ENCODE data around the gene MLH3.

MLH3 gene

DNA sequence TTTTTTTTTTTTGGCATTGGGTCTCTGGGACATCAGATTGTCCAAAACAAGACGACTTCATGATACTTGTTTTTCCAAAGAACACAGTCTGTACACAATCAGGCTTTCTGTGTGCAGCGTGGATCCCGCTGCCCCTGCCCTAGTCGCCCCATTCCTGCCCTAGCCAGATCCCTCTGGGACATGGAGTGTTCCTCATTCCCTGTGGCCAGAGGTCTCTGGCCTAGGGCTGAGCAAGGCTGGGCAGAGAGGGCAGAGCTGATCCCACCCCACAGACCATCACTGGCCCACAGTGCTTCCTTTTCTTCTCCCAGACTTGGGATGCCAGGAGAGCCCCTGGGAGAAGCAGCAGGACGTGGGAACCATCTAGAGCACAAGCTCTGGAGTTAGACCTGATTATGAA, 69.4 kb downstream of the MLH3 start:
- DNase-seq, result no peak

DNA sequence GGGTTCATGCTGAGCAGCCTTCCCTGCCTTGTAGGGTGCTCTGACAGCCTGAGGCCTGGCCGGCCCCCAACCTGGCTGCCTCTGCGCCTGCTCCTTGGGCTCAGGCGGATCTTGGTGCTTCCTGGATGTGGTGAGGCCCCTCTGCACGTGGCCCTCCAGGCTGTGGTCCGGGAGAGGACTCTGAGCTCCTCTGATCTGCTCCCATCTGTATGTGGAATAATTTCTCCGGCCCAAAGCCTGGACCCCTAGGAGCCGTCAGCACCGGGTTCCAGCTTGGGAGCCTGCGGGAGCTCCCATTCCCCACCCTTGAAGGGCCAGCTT, 69.8 kb downstream of the MLH3 start:
- no peak for DNase-seq

DNA sequence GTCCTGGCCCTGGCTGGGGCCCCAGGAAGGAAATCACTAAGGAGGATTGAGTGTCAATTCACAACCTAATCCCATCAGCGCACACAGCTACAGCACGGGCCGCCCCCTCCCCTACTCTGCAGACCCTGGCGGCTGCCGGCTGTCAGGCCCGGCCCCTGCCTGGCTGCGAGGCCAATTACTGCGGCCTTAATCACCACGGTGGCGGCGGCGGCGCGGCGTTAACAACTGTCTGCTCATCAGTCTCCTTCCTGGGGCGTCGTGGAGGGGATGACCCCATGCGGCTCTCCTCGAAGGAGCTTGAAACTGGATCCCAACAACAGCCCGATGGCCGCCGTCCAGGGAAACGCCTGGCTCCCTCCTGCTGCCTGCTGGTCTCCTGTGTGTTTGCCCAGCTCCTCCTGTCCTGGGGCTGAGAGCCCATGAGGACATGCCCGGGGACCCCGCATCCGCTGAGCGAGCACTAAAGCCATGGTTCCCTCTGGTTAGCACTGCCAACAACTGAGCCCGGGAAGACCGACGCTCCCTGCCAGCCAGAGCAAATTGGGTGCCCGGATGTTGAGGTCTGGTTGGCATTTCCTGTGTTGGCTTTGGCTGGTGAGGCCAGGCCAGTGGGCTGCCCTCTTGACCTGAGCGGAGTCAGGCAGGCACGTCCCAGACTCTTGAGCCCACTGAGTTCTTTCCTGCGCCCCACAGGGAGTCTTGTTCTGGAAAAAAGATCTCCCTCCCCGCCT, 70.4 kb downstream of the MLH3 start:
- no peak for DNase-seq

DNA sequence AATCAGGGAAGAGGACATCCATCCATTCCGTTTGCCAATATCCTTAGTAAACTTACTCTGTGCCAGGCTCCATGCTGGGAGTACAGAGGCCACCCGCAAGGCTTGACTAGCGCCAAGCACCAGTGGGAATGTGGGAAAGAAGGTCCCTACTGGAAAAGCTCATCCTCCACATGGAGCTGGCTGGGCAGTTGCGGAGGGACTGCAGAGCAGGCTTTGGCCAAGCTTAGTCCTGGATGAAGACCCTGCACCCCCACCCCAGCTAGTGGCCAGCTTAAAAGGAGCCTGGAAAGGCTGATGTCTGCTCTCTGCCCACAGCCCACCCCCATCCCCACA, 70.9 kb downstream of the MLH3 start:
- DNase-seq, result no peak

- DNase-seq, result no peak
Measured at GRCh38 chr14:74979442-74980397, 71.5 kb downstream of the MLH3 start.

- no peak for DNase-seq
Measured at GRCh38 chr14:74979029-74979428, 72.2 kb downstream of the MLH3 start.

GRCh38 chr14:74978416-74978947, 72.8 kb downstream of the MLH3 start:
- DNase-seq, result no peak

DNA sequence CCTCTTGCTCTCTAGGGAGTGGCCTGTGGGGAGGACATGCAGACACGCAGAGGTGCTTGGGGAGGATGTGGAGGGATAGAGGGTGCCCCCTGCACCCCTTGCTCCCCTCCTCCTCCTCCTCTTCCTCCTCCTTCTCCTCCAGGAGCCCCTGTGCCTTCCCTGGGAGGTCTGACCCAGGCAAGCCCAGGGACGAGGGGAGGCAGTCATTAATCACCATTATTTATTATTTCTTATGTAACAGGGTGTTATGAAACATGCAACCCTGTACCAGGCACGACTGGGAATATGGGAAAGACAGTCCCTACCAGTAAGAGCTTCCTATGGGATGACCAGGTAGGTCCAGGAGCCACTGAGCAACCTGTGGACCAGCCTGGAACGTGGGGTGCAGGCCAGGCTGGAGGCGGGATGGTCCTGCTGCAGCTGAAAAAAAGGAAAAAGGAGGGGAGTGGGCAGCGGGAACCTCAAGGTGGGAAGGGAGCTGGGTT, 73.3 kb downstream of the MLH3 start:
- no peak for DNase-seq

DNA sequence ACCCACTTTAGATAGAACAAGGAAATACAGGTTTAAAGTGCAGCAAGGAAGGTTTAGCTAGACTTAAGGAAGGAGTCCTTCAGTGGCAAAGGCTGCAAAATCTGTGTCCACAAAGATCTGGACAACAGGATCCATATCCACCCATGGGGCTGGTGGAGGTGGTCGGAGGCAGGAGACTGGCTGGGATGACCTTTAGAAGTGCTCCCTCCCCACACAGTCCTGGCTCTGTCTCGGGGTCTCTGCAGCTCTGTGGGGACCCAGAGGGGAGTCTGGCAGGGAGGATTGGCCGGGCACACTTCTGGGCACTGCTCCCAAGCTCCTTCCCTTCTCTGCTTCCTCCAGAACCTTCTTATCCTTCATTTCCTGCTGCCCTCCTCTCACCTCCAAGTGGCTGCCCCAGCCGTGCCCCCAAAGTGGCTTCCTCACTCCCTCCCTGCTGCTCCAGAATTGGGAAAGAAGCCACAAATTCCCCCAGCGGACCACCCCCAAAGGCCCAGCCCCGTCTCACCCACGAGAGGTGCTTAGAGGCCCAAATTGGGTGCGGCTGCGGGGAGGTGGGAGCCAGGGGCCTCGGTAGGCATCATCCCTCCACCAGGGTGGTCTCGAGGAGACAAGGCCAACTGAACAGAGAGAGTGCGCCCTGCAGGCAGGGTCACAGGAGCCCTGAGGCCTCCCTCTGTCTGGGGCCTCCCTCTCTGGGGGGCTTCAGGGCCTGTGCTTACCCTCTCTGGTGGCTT, 73.9 kb downstream of the MLH3 start:
- DNase-seq, result no peak

- DNase-seq, result no peak
Measured at GRCh38 chr14:74976264-74977113, 74.8 kb downstream of the MLH3 start.

DNA sequence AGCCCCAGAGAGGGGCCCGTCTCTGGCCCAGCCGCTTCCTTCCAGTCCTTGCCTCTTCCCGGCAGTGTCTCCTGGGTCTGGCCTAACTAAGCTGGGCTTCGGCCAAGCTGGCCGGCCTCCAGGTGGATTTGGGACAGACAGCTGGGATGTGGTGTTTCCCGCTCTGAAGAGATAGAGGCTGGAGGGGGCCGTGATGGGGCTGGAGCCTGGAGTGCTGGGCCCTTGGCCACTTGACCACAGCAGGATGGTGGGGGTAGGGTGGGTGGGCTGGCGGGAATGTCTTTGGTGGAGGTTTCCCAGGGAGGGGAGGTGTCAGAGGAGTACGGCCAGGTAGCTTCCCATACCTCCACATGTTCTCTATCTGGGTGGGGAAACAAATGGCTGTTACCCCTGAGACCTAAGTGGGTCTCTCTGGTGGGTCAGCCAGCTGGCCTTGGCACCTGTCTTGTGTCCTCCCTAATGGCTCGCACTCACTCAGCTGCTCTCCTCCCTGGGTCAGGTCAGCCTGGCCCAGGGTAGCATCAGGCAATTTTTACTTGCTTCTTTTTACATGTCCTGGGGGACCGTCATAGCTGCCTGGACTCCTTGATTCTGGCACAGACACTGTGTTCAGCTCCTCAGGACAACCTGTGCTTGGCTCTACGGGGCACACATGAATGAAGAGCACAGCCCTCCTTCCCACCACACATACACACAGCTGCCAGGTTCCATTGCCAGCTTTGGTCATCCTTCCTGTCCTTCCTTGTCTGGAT, 76.0 kb downstream of the MLH3 start:
- no peak for DNase-seq

GRCh38 chr14:74974364-74975058, 76.8 kb downstream of the MLH3 start:
- no peak for DNase-seq

DNA sequence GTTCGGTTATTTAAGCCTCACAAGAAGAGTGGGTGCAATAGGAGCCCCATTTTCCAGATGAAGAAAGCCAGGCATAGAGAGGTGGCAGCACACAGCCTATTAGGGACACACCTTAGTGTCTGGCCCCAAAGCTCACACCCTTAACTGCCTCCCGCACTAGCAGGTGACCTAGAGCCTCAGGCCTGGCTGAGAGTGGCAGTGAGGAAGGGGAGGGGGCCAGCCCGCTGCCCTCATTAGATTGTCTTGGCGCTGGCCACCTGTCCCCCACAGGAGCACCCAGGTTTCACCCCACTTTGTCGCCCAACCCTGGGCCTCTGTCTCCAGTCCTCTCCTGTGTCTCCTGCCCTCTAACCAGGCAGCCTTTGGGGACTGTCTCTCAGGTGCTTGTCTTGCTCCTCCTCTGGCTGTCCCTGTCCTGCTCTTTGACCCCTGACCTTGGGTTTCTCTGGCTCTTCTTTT, 77.3 kb downstream of the MLH3 start:
- DNase-seq, result no peak

DNA sequence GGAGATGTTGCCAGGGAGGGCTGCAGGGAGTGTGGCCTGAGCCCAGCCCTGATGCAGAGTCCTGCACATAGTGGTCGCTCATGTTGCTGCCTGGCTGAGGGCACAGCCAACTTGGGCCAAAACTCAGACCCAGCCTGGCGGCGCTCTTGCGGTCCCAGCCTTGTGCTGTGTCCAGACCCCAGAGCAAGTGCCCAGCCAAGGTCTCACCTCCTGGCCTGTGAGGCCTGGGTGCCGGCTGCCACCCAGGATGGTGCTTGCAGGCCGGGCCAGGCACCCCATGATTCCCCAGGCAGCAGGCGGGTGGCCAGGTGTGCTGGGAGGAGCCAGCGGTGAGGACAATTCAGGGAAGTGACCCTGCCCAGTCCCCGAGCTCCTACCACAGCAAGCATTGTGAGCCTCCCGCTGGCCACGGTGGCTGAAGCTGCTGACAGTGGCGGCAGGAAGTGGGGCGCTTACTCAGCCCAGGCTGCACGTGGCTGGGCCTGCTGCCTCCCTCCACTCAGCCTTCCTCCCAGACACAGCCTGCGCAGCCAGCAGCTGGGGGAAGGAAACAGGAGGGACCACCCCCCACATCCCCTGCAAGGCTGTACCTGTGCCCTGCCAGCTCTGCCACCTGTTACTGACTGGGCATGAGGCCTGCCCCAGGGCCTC, 78.1 kb downstream of the MLH3 start:
- peak; percentile 30 for DNase-seq

DNA sequence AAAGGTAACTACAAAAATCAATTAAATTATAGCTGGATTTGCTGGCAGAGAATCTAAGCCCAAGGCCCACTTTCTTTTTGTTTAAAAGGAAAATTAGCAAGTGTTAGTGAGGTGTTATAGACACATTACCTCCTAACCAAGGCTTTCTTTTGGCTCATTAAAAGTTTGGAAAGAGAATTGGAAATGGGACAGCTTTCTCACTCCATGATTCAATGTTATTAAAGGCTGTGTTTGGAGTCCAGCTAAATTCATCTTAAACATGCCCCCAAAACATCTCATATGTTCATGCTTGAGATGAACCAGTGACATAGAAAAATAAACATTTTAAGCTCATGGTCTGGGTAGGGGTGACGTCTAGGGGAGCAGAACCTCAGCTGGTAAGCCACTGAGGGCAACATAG, 82.5 kb downstream of the MLH3 start:
- no peak for DNase-seq

GRCh38 chr14:74965486-74966153, 85.6 kb downstream of the MLH3 start:
- DNase-seq, result no peak

GRCh38 chr14:74964787-74965485, 86.3 kb downstream of the MLH3 start:
- no peak for DNase-seq

Data from hematopoietic multipotent progenitor cell treated with erythropoietin and hydrocortisone succinate and interleukin-3 and kit ligand, for 6 days (in vitro differentiated cells).